Stimulated activated CD4-positive, alpha-beta T cell treated with anti-CD3 and anti-CD28 coated beads, Interleukin-4, amount 100 ng/mL, for 24 hours (primary cell): ENCODE data around the gene CNTNAP2.

Experiments used
- DNase-seq: peaks from one replicate; pipeline ENCODE4 v3.0.0-alpha.2; 2020

Gene CNTNAP2

GRCh38 chr7:147605323-147605722 is 1488.7 kb downstream of the CNTNAP2 start:
- no peak for DNase-seq

DNA sequence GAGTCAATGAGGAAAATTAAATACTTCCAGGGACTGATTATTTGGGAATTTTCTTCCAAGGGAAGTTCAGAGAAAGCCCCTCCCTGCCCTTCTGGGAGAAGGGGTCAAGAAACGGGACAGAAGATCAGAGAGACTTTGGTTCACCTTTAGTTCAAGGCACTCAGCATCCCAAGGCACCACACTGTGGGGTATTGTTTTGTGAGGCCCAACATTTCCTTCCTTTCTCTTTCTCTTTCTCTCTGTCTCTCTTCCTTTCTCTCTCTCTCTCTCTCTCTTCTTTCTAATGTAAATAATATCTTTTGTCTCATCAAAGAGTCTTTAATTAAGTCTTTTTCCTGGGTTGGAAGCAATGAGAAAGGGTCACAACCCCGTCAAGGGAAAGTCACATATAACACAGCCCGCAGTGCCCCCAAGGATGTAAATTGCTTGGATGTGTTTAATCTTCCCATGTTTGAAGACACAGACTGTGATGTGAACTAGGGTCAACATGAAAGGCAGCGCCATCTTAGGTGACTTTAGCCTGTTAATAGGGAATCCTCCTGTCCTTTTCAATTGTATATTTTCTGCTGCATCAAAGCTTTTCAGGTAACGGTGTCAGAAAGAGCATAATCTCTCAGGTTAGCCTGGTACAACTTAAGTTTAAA is 1490.7 kb downstream of the CNTNAP2 start:
- no peak for DNase-seq

- no peak for DNase-seq
Measured at GRCh38 chr7:147611431-147611830, 1494.8 kb downstream of the CNTNAP2 start.

DNA sequence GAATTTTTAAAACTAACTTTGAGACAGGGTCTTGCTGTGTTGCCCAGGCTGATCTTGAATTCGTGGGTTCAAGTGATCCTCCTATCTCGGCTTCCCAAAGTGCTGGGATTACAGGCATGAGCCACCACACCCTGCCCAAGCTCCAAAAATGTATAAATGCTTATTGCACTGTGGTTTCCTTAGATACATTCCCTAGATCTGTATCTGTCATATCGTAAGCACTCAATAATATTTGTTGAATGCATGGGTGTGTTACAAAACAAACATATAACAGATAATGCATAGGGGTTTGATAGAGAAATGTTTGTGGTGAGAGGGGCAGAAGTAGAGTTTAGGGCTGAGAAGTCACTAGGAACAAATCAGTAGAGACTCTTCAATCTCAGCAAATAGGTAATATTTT is 1518.7 kb downstream of the CNTNAP2 start:
- DNase-seq: no peak

DNA sequence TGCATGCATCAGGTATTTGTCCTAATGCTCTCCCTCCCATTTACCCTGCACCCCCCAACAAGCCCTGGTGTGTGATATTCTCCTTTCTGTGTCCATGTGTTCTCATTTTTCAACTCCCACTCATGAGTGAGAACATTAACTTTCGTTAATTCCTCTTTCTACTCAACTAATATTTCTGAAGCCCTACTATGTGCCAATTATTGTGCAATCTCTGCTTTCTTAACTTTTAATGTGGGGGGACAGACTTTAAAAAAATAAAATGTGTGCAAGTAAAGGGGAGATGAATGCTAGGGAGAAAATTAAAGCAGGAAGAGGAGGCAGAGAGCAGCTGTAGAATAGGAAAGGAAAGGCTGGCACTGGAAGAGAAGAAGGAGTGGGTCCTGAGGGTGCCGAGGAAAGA is 1520.0 kb downstream of the CNTNAP2 start:
- DNase-seq: no peak

DNA sequence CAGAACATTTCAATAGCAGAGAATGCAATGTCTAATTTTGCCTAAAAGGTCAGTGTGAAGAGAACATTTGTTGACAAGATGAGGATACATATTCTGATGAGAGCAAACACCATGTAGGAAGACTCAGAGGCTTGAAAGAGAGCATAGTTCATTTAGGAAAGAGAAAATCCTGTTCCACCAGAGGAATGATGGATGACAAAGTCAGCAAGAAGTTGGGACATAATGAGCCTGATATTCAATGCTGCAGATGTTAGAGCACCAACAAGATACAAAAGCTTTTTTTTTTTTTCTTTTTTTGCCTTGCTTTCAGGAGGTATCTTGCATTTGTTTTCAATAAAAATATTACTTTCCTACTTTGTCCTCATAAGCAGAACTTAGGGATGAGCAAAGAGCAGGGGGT is 1522.0 kb downstream of the CNTNAP2 start:
- DNase-seq: no peak

GRCh38 chr7:147639037-147639436 is 1522.4 kb downstream of the CNTNAP2 start:
- no peak for DNase-seq

- no peak for DNase-seq
Measured at GRCh38 chr7:147639751-147640150, 1523.2 kb downstream of the CNTNAP2 start.

DNA sequence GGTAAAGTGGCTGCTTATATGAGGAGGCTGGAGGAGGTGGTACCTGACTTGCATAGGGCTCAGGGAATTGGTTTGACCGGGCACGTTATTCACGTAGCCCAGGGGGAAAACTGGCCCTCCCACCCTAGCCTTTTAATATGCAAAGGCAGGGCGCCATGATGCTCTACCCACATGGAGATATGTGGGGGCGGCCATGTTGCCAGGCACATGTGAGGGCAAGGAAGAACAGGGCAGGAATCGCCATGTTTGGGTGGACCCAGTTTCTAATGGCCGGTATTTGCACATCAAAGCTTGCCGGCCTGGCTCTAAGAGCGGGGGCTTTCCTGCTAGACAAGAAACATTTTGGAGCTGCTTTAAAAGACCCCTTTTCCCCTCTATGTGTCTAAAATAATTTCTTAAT is 1524.2 kb downstream of the CNTNAP2 start:
- no peak for DNase-seq

DNA sequence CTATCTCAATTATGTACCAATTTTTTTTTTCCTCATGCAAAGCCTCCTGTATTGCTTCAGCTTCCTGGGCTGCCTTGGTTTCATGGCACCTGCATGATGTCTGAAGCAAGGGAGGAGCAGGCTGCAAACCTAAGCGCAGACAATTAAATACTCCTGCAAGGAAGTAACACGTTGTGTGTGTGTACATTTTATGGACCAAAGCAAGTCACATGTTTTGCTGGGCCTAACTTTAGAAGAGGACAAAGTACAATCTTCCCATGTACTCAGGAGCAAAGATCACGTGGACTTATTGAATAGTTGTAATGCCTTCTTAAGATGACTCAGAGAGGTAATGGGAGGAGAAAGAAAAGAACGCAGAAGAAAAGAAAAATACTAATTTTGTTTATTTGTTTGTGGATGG is 1530.0 kb downstream of the CNTNAP2 start:
- no peak for DNase-seq

DNA sequence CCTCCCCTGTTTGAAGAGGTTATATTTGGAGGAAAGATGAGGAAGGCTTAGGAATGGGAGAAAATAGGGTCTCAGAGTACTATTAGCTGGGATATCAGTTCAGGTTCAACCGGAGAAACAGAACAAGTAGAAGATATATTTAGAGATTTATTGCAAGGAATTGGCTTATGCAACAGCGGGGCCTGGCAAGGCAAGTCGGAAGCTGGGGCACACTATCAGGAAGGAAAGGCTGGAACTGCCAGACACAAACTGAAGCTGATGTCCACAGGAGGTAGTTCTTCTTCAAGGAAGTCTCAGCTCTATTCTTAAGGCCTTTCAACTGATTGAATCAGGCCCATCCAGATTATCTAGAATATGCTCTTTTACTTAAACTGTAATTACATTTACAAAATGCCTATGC is 1534.4 kb downstream of the CNTNAP2 start:
- DNase-seq: no peak

- no peak for DNase-seq
Measured at GRCh38 chr7:147651601-147652000, 1535.0 kb downstream of the CNTNAP2 start.

DNA sequence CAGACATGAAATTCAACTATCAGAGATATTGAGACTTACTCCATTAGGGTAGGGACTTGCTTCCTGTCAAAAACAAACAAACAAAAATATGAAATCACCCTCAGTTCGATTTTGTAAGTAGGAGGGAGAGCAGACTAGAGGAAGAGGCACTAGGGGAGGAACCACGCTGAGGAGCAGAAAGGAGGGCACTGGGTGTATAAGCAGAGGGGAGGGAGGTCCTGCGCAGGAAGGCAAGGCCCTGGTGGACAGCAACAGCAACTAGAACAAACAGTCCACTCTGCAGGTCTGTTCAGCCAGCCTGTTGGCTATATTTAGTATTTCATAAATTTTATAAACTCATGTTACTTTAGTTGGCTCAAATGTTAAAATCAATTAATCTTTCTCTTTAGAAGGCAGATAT is 1536.9 kb downstream of the CNTNAP2 start:
- DNase-seq: no peak

DNA sequence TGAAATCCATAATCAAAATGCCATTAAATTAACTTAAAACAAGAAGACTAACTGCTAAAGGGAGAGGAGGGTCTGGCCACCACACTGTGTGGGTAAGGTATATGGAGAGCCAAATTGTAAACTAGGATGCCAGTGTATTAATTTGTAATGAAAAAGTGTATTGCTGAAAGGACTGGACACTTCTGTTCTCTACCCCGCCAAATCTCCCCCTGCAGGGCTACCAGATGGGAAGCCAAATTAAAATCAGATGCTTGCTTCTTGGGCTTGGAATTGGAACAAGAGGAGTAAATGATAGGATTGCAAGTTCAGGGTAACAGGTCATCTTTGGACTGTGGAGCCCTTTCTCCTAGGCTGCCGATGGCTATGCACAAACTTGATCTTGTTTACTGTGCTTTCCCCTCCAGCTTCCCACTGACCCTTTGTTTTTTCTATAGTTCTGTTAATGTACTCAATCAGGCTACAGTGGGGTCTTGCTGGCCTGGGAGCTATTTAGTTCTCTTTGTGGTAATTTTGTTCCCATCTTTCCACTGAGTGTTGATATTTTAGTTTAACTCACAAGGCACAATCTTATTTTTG is 1541.9 kb downstream of the CNTNAP2 start:
- no peak for DNase-seq

- no peak for DNase-seq
Measured at GRCh38 chr7:147659036-147659995, 1542.7 kb downstream of the CNTNAP2 start.

- DNase-seq: no peak
Measured at GRCh38 chr7:147664541-147664940, 1547.9 kb downstream of the CNTNAP2 start.

DNA sequence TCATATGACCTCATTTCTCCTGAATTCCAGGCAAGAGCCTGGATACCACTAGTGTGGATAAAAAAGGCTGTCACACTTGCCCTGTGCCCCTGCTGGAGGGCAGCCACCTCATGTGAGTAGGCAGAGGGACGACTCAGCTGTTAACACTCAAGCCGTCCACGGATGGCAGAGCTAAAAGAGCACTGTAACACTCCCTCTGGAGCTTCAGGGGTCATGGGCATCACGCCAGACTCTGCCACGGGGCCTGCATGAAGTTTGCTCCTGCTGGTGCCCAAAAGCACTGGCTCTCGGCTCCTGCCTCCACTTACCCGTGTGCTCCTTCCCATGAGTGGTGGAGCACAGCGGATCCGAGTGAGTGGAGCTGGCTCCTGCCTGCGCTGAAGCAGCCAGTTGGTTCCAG is 1554.2 kb downstream of the CNTNAP2 start:
- no peak for DNase-seq

DNA sequence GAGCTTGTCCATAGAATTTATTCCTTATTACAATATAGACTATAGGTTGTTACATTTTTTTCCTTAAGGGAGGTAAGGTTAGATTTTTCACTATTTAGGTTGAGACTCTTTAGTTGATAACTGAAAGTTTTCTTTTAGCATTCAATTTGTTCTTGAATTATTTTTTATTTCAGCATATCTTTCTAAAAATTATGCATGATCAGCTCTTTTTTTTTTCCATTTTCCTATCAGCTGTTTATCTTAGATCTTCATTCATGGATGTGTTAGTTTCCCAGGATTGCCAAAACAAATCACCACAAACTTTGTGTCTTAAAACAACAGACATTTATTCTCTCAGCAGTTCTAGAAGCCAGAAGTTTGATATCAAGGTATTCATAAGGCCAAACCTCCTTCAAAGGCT is 1558.1 kb downstream of the CNTNAP2 start:
- DNase-seq: no peak

- no peak for DNase-seq
Measured at GRCh38 chr7:147678943-147679342, 1562.3 kb downstream of the CNTNAP2 start.

GRCh38 chr7:147681530-147681929 is 1564.9 kb downstream of the CNTNAP2 start:
- DNase-seq: no peak

DNA sequence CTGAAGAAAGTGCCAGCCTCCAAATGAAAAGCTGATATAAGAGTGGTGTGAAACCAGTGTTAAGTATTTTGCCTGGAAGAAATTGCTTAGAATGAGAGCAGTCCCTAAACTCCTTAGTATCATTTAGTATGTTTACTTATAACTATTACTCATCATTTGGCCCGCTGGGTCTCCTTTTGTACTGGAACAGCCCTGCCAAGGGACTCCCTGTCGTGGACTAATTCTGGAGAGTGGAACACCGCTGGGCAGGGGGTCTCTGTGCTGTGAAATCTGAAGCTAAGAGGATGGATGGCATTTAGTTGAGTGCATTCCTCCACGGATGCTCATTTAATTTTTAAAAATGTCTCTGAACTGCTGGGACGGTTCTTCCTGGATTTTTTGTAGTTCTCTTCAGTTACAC is 1584.1 kb downstream of the CNTNAP2 start:
- DNase-seq: no peak

- no peak for DNase-seq
Measured at GRCh38 chr7:147707926-147708325, 1591.3 kb downstream of the CNTNAP2 start.

- no peak for DNase-seq
Measured at GRCh38 chr7:147708871-147709270, 1592.3 kb downstream of the CNTNAP2 start.

GRCh38 chr7:147711447-147711846 is 1594.8 kb downstream of the CNTNAP2 start:
- no peak for DNase-seq
